SK-N-SH (cell line): Measurements from ENCODE around the gene CEP112.

Source experiments
- CHD2 ChIP-seq: fragments of 150-350 bp; IDR thresholded peaks from 2 replicates; pipeline ENCODE4 v1.6.1; 2018; ENCODE audit warnings: low read length; ENCODE audit not compliant: partially characterized antibody
- CTCF ChIP-seq: fragments of 200-600 bp; sonication (generic); IDR thresholded peaks from 2 replicates; pipeline ENCODE4 v1.6.1; 2017; ENCODE audit warnings: antibody characterized with exemption, mild to moderate bottlenecking, moderate library complexity
- EP300 ChIP-seq, 2 experiments: IDR thresholded peaks; 2 replicates each; pipeline versions ENCODE4 v1.4.0 to v1.6.1; 2012; ENCODE audit warnings: borderline replicate concordance in 1 of 2, low read depth in 1 of 2, low read length in 1 of 2
- EZH2phosphoT487 ChIP-seq: fragments of 200-600 bp; sonication (generic); IDR thresholded peaks from 2 replicates; pipeline ENCODE4 v1.6.1; 2017; ENCODE audit warnings: low read depth, mixed run types, mild to moderate bottlenecking, antibody characterized with exemption, moderate library complexity, borderline replicate concordance
- FOXM1 ChIP-seq: IDR thresholded peaks from 2 replicates; pipeline ENCODE4 v1.4.0; 2012; ENCODE audit warnings: low read depth, mild to moderate bottlenecking
- GABPA ChIP-seq: IDR thresholded peaks from 2 replicates; pipeline ENCODE4 v1.4.0; 2012; ENCODE audit warnings: low read depth, mild to moderate bottlenecking
- JUND ChIP-seq: IDR thresholded peaks from 2 replicates; pipeline ENCODE4 v1.4.0; 2012
- POLR2AphosphoS5 ChIP-seq: IDR thresholded peaks from 2 replicates; pipeline ENCODE4 v1.6.1; 2012; ENCODE audit warnings: low read depth, low read length
- RAD21 ChIP-seq: IDR thresholded peaks from 2 replicates; pipeline ENCODE4 v1.6.1; 2012; ENCODE audit warnings: mild to moderate bottlenecking, low read length
- REST ChIP-seq: IDR thresholded peaks from 2 replicates; pipeline ENCODE4 v1.6.1; 2012; ENCODE audit warnings: mild to moderate bottlenecking, low read depth, low read length, moderate library complexity
- RXRA ChIP-seq: IDR thresholded peaks from 2 replicates; pipeline ENCODE4 v1.4.0; 2012; ENCODE audit warnings: low read depth, mild to moderate bottlenecking, borderline replicate concordance
- SIN3A ChIP-seq: IDR thresholded peaks from 2 replicates; pipeline ENCODE4 v1.6.1; 2012; ENCODE audit warnings: low read depth, mild to moderate bottlenecking, low read length, moderate library complexity, borderline replicate concordance
- SMC3 ChIP-seq: IDR thresholded peaks from 2 replicates; pipeline ENCODE4 v1.6.1; 2012; ENCODE audit warnings: low read depth, low read length, improper control_type of control experiment
- USF1 ChIP-seq: IDR thresholded peaks from 2 replicates; pipeline ENCODE4 v1.4.0; 2012; ENCODE audit warnings: low read depth, borderline replicate concordance

- TF ChIP-seq CTCF (no peak), CHD2 (no peak), EP300 (IDR thresholded peaks at IDR 0.05; ENCODE audit: borderline replicate concordance in 1 of 2, low read depth in 1 of 2, low read length in 1 of 2) (no peak), POLR2AphosphoS5 (no peak), REST (no peak), EZH2phosphoT487 (no peak), JUND (no peak), USF1 (no peak), GABPA (no peak), RXRA (no peak), RAD21 (no peak), SMC3 (no peak), SIN3A (no peak), FOXM1 (no peak)
Observed at GRCh38 chr17:65892912-65893377, 299.0 kb downstream of the CEP112 start.
